SHP77 treated with DMSO at 0.1 percent for 48 hours (cell line): Measurements from ENCODE around the gene OR5T2.
"Not testable (repeated sequence)": the region's sequence is repeated elsewhere in the genome, so short reads cannot be mapped to it uniquely, and the experiment has no call there.

ENCODE experiments used
- DNase-seq: peaks from one replicate; lab custom pipeline; 2025; lab: John Stamatoyannopoulos, UW

Gene OR5T2

GRCh38 chr11:56234155-56234554 lies at the start of gene OR5T2:
TSS of gene OR5T2 (minus strand) at chr11:56234255. CDS start at chr11:56233062, 1,193 bp downstream.
- no peak for DNase-seq

DNA sequence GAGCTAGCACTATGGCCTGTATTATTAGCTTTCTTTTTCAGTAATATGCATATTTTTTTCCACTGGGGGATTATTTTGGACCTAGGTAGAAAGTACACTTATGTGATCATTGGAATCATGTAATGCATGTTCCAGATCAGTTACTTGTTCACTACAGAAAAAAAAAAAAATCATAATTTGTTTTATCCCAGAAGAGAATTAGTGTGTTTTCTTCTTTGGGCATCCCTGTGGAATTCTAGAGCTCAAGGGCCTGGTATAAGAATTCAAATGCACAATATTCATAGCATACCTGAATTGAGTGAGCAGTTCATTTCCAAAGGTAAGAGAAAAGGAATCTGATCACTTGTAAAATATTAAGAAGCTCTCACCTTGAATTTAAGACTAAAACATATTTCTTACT lies 39.8 kb upstream of the OR5T2 start, which contains the start of gene OR5T1:
OR5T1 (plus strand) TSS at position 301 of the 400 bp plus-strand sequence. CDS start 1,485 bp downstream, outside the sequence.
- no peak for DNase-seq

- no peak for DNase-seq
Measured at GRCh38 chr11:56271092-56271491, 37.0 kb upstream of the OR5T2 start.

GRCh38 chr11:56251954-56252353 lies 17.9 kb upstream of the OR5T2 start, which contains the start of gene OR5T3:
TSS of gene OR5T3 (plus strand) at chr11:56252254. CDS start at chr11:56252254, 0 bp downstream.
- DNase-seq, result no peak

- DNase-seq, result not testable (repeated sequence)
Measured at GRCh38 chr11:56219735-56220134, 14.3 kb downstream of the OR5T2 start.

DNA sequence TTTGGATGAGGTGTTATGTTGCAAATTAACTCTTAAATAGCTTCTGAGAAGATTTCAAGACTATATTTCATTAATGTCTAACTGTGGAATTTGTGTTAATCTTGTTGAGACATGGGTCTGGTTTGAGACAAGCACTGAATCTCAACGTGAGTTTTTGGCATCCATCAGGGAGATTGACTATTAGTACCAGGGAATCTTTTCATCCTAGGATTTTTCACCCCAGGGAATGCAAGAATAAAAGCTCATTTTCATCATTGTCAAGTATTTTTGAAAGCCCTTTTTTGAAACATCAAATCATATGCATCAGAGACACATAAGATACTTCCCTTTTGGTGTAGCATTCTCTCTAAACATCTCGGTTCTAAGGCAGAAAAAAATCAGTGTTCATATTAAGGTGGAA lies 19.5 kb downstream of the OR5T2 start:
- DNase-seq, result no peak

DNA sequence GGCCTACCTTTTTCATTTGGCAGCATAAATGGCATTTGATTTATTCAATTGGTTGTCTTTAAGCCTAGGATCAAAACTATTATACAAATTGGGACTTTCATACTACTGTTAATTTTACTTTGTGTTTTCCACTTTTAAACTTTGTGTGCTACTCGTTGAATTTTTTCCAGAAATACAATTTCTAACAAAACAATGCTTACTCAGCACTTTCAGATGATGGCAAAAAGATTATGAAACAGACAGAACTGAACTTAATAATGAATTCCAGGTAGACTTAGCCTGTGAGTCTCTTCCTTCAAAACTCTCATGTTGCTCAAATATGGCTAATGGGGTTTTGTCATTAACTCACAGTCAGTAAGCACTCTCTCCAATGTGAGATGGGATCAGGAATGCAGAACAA lies 26.3 kb downstream of the OR5T2 start:
- no peak for DNase-seq

DNA sequence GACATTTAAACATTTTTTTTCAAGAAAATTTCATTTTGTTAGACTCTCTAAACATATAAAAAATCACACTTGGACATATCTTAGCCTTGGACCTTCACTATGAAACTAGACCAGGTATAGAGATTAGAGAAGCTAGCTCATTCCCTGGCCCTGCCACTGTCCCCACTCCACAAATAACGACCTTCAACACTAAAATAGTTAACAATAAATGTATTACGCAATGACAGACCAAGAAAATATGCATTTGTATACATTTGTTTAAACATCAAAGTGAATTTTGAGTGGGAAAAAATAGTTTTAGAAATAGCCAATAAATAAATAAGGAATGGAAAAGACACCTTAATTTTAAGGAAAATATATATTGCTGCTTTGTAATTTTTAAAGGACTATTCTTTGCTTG lies 36.7 kb downstream of the OR5T2 start:
- DNase-seq, result no peak

DNA sequence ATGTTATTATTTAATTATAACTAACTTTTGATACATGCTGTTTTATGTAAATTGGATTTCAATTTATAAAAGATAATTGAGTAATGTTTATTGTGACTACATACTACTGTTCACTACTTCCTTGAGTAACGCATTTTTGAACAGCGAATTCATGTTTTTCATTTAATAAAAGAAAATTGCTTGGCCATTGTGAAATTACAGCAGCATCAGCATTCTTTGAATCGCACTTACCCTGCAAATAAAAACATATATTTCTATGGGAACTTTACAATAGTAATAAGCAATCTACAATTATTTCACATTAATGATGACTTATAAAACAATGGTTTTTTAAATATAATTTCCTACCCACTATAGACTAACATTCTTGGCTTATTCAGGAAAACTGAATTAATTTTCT lies 37.4 kb downstream of the OR5T2 start:
- no peak for DNase-seq

GRCh38 chr11:56188602-56189001 lies 45.5 kb downstream of the OR5T2 start:
- no peak for DNase-seq

DNA sequence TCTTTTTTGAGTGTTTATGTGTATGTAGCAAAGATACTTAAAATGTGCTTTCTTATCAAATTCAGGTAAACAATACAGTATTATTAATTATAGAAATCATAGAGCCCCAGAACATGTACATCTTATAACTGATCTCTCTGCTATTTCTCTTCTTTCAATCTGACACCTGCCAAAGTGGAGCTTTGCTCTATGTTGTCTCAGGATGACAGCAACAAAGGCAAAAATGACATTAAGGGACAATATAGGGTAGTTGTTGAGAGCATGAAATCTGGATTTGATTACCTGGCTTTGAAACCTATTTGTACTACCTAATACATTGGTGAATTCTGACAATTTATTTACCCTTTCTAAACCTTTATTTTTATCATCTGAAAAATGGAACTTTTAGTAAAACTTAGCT lies 50.6 kb downstream of the OR5T2 start:
- DNase-seq, result no peak
